Adrenal gland (tissue), 5 donors: ENCODE results near the gene IKZF3.

Experiments
- POLR2A ChIP-seq, 2 donors: fragments of 450-650 bp; IDR thresholded peaks; one replicate each; pipeline ENCODE4 v1.6.1; 2017; ENCODE audit warnings: antibody characterized with exemption in 2 of 2, mild to moderate bottlenecking in 2 of 2, moderate library complexity in 1 of 2
- TF ChIP-seq, protein P1 (sequence below), 6 experiments: fragments of 450-650 bp in 4 of 6; fragments of 200-600 bp in 2 of 6; sonication (generic) in 1 of 6; IDR thresholded peaks; 1 replicate in 5 of 6; 2 replicates in 1 of 6; pipeline versions ENCODE4 v1.5.1 to v1.8.0; 2016 to 2021; ENCODE audit warnings: antibody characterized with exemption in 6 of 6, mild to moderate bottlenecking in 2 of 6, moderate library complexity in 1 of 6
- donor health status: DM: no; HTN: no; CAD: no.

DNA sequence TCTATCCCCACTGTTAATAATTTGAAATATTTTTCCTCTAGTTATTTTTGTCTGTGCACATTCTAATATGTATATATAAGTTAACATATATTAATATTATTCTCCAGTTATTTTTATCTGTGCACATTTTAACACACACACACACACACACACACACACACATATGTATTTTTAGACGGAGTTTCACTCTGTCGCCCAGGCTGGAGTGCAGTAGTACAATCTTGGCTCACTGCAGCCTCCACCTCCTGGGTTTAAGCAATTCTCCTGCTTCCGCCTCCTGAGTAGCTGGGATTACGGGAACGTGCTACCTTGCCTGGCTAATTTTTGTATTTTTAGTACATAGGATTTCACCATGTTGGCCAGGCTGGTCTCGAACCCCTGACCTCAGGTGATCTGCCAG lies 146.5 kb downstream of the IKZF3 start:
- TF ChIP-seq, protein P1, sequence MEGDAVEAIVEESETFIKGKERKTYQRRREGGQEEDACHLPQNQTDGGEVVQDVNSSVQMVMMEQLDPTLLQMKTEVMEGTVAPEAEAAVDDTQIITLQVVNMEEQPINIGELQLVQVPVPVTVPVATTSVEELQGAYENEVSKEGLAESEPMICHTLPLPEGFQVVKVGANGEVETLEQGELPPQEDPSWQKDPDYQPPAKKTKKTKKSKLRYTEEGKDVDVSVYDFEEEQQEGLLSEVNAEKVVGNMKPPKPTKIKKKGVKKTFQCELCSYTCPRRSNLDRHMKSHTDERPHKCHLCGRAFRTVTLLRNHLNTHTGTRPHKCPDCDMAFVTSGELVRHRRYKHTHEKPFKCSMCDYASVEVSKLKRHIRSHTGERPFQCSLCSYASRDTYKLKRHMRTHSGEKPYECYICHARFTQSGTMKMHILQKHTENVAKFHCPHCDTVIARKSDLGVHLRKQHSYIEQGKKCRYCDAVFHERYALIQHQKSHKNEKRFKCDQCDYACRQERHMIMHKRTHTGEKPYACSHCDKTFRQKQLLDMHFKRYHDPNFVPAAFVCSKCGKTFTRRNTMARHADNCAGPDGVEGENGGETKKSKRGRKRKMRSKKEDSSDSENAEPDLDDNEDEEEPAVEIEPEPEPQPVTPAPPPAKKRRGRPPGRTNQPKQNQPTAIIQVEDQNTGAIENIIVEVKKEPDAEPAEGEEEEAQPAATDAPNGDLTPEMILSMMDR (IDR thresholded peaks at IDR 0.05), result no peak
- no peak for TF ChIP-seq POLR2A (IDR thresholded peaks at IDR 0.05)
